Type B pancreatic cell (in vitro differentiated cells): ENCODE measurements around the gene KLHL14. TPM values are rescaled to one million over a fixed set of nuclear protein-coding genes. Genes with fewer than 3 reads are reported as not detected.

ENCODE experiments used
- DNase-seq: peaks from one replicate; pipeline ENCODE4 v3.0.0; 2021; ENCODE audit warnings: mixed read lengths; ENCODE audit not compliant: unreplicated experiment; ENCODE audit errors: extremely low spot score
- H3K27ac Mint-ChIP-seq: 2 replicates; pipeline ENCODE4 v1.8.0; 2021; ENCODE audit warnings: mild to moderate bottlenecking, mixed read lengths
- H3K27me3 Mint-ChIP-seq: 2 replicates; pipeline ENCODE4 v1.8.0; 2021; ENCODE audit warnings: mixed read lengths
- H3K36me3 Mint-ChIP-seq: 2 replicates; pipeline ENCODE4 v1.8.0; 2021; ENCODE audit warnings: mixed read lengths
- H3K4me1 Mint-ChIP-seq: one replicate; pipeline ENCODE4 v1.8.0; 2021; ENCODE audit warnings: mixed read lengths; ENCODE audit not compliant: unreplicated experiment
- H3K4me3 Mint-ChIP-seq: 2 replicates; pipeline ENCODE4 v1.8.0; 2021; ENCODE audit warnings: mild to moderate bottlenecking, mixed read lengths
- H3K9me3 Mint-ChIP-seq: 2 replicates; pipeline ENCODE4 v1.8.0; 2021; ENCODE audit warnings: mixed read lengths
- total RNA-seq: library from RNA; stranded (reverse); gene quantifications from 2 replicates; pipeline ENCODE4 v1.2.1, GENCODE V29; 2021; ENCODE audit warnings: low replicate concordance
- TF ChIP-seq, protein P1 (sequence below): fragments of 200-600 bp; sonication (generic); conservative IDR thresholded peaks from 2 replicates; pipeline ENCODE4 v1.5.0; 2021; ENCODE audit warnings: antibody characterized with exemption, mild to moderate bottlenecking

The KLHL14 gene
- total RNA-seq, 1 donor from 2014 or later, result 6.1 TPM

- TF ChIP-seq, protein P1, sequence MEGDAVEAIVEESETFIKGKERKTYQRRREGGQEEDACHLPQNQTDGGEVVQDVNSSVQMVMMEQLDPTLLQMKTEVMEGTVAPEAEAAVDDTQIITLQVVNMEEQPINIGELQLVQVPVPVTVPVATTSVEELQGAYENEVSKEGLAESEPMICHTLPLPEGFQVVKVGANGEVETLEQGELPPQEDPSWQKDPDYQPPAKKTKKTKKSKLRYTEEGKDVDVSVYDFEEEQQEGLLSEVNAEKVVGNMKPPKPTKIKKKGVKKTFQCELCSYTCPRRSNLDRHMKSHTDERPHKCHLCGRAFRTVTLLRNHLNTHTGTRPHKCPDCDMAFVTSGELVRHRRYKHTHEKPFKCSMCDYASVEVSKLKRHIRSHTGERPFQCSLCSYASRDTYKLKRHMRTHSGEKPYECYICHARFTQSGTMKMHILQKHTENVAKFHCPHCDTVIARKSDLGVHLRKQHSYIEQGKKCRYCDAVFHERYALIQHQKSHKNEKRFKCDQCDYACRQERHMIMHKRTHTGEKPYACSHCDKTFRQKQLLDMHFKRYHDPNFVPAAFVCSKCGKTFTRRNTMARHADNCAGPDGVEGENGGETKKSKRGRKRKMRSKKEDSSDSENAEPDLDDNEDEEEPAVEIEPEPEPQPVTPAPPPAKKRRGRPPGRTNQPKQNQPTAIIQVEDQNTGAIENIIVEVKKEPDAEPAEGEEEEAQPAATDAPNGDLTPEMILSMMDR, result no peak
- Mint-ChIP-seq H3K27me3 (peaks cover 12% of the 10 kb centered on the region), H3K4me1 (peaks cover 10% of the 10 kb centered on the region), H3K36me3 (no peaks in the 10 kb centered on the region), H3K9me3 (no peaks in the 10 kb centered on the region), H3K27ac (no peak overlapping the region), H3K4me3 (no peak overlapping the region)
- no peak for DNase-seq
Observed at GRCh38 chr18:32805354-32805753, 32.5 kb upstream of the KLHL14 start.

- TF ChIP-seq, protein P1, result no peak
- peaks cover 10% of the 10 kb centered on the region for H3K4me1 Mint-ChIP-seq
- H3K9me3 Mint-ChIP-seq, result no peaks in the 10 kb centered on the region
Observed at GRCh38 chr18:32804134-32804888, 31.5 kb upstream of the KLHL14 start.

DNA sequence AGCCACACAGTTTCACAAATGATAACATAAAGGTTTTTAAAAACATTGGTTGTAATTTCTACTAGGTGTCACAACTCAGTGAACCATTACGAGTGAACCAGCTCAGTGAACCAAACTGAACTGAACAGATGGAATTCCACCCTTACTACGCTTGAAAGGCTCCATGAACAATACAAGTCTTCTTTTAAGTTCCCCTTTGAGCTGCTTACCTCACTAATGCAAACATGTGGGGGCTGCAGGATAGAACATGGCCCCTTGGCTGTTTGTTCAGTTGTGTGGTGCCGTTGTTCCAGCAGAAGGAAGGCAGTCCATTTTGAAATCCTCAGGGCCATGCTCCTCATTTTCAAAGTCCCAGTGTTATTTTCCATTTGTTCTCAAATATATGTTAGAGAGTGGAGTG, 30.7 kb upstream of the KLHL14 start:
- peaks cover 4% of the 10 kb centered on the region for H3K27me3 Mint-ChIP-seq
- H3K9me3 Mint-ChIP-seq, result no peaks in the 10 kb centered on the region
- TF ChIP-seq, protein P1, result no peak
- no peak for DNase-seq
- peak overlapping the region; percentile 53 for H3K4me3 Mint-ChIP-seq
- peaks cover 10% of the 10 kb centered on the region for H3K4me1 Mint-ChIP-seq
- H3K27ac Mint-ChIP-seq, result no peak overlapping the region
- H3K36me3 Mint-ChIP-seq, result no peaks in the 10 kb centered on the region

More at GRCh38 chr18:32804134-32804888, 31.5 kb upstream of the KLHL14 start:
- no peaks in the 10 kb centered on the region for H3K36me3 Mint-ChIP-seq
- no peak for DNase-seq
- peaks cover 10% of the 10 kb centered on the region for H3K27me3 Mint-ChIP-seq
- H3K27ac Mint-ChIP-seq, result no peak overlapping the region
- no peak overlapping the region for H3K4me3 Mint-ChIP-seq

DNA sequence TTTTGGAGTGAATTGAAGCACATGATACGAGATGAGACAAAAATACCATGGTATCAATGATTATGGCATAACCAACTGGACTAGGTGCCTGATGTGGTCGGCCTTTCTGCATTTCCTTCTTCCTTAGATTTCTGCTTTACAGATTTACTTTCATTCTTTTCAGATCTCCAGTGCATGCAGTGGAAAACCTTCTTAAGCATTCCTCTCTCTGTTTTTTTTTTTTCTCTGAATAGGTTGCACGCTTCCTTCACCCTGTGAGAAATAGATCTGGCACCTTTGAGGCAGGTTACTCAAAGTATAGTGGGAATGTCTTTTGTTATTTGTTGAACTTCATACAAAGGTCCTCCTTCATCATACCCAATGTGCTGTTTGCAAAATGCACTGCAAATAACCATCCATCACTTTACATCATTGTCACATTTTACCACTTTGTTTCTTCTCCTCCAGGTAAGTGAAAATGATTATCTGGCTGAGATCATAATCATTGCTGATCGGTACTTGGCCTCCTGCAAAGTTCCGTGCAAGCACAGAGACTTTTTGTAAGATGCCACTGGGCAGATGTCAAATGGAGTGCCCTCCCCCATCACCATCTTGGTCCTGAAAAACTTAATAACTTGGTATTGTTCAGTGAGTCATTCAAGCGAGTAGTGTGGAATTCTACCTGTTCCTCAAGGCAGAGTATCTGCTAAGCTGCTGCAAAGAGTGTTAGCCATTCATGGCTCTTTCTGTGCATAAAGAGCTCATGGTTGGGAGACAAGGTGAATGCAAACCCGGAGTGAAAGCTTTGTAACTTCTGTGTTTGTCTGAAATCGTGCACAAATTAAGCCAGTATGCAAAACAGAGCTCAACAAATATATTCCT, 30.0 kb upstream of the KLHL14 start:
- H3K27ac Mint-ChIP-seq, result no peak overlapping the region
- DNase-seq, result no peak
- TF ChIP-seq, protein P1, result no peak
- peaks cover 3% of the 10 kb centered on the region for H3K9me3 Mint-ChIP-seq
- H3K4me3 Mint-ChIP-seq, result no peak overlapping the region
- H3K4me1 Mint-ChIP-seq, result peaks cover 10% of the 10 kb centered on the region
- H3K27me3 Mint-ChIP-seq, result peaks cover 4% of the 10 kb centered on the region
- no peaks in the 10 kb centered on the region for H3K36me3 Mint-ChIP-seq

- Mint-ChIP-seq H3K27me3 (peaks cover 4% of the 10 kb centered on the region), H3K36me3 (no peaks in the 10 kb centered on the region), H3K27ac (no peak overlapping the region), H3K9me3 (peaks cover 15% of the 10 kb centered on the region), H3K4me3 (no peak overlapping the region), H3K4me1 (peaks cover 10% of the 10 kb centered on the region)
- no peak for DNase-seq
- TF ChIP-seq, protein P1, result no peak
Observed at GRCh38 chr18:32801228-32801627, 28.4 kb upstream of the KLHL14 start.
